HCT116 (cell line): ENCODE data around the gene TAC1. TPM values are rescaled to one million over a fixed set of nuclear protein-coding genes. Genes with fewer than 3 reads are reported as not detected.

Experiments
- ATAC-seq: fragments of 200-7000 bp; cut with Tn5 transposase; 2 replicates; pipeline ENCODE4 v1.9.1; 2020; ENCODE audit warnings: mild to moderate bottlenecking, moderate library complexity
- BruUV-seq: library from RNA; stranded (reverse); fragments of 400-500 nt; replicated peaks from 2 replicates; lab custom pipeline; 2021; lab: Mats Ljungman, UMichigan
- CTCF ChIA-PET: fragments of 300-600 bp; sonication (Branson Sonifier 250); formaldehyde crosslinking; loops from one replicate; lab custom pipeline; 2021; ENCODE audit warnings: antibody characterized with exemption; lab: Charles Lee
- POLR2A ChIA-PET: fragments of 300-600, 350-600 bp; sonication (Branson Sonifier 250); formaldehyde crosslinking; loops from one replicate; lab custom pipeline; 2021; ENCODE audit warnings: antibody characterized with exemption; lab: Charles Lee
- RAD21 ChIA-PET, 2 experiments: fragments of 300-600 bp; sonication (Branson Sonifier 250); formaldehyde crosslinking; loops; one replicate each; lab custom pipeline; 2023; ENCODE audit warnings: low total read pairs in 2 of 2; ENCODE audit not compliant: uncharacterized antibody in 2 of 2, unreplicated experiment in 2 of 2, low non-redundant PET in 1 of 2; lab: Charles Lee
- DNase-seq: peaks from one replicate; pipeline ENCODE4 v3.0.0-alpha.2; 2010; ENCODE audit warnings: low read depth, low spot score
- H2AFZ ChIP-seq: fragments of 200-600 bp; shearing (Covaris generic), sonication (generic); 2 replicates; pipeline ENCODE4 v1.6.1; 2017; ENCODE audit warnings: low read depth, mixed run types, mixed read lengths, antibody characterized with exemption, low read length; ENCODE audit not compliant: poor library complexity, severe bottlenecking
- H3K27ac ChIP-seq: 2 replicates; pipeline ENCODE4 v1.5.1; 2012; ENCODE audit warnings: low read depth, low read length
- H3K27me3 ChIP-seq: fragments of 200-600 bp; sonication (generic); 2 replicates; pipeline ENCODE4 v1.6.1; 2016; ENCODE audit warnings: mixed run types, low read length, mixed read lengths; ENCODE audit not compliant: insufficient read depth
- H3K36me3 ChIP-seq, 2 experiments: fragments of 200-500 bp in 1 of 2; fragments of 200-600 bp in 1 of 2; sonication (Bioruptor generic) in 1 of 2; sonication (generic) in 1 of 2; 2 replicates each; pipeline versions ENCODE4 v1.5.1 to v1.6.1; 2014 to 2016; ENCODE audit warnings: low read length in 2 of 2, inconsistent platforms in 1 of 2, mixed read lengths in 1 of 2, mixed run types in 1 of 2; ENCODE audit not compliant: insufficient read depth in 2 of 2, control insufficient read depth in 1 of 2
- H3K4me1 ChIP-seq, 2 experiments: fragments of 200-600 bp in 1 of 2; sonication (generic) in 1 of 2; 2 replicates each; pipeline versions ENCODE4 v1.5.1 to v1.6.1; 2012 to 2017; ENCODE audit warnings: low read length in 2 of 2, inconsistent platforms in 1 of 2, mild to moderate bottlenecking in 1 of 2, mixed read lengths in 1 of 2, mixed run types in 1 of 2, moderate library complexity in 1 of 2; ENCODE audit not compliant: insufficient read depth in 2 of 2, control insufficient read depth in 1 of 2
- H3K4me2 ChIP-seq: fragments of 200-600 bp; sonication (generic); 2 replicates; pipeline ENCODE4 v1.6.1; 2017; ENCODE audit warnings: mixed run types, low read length, mixed read lengths
- H3K4me3 ChIP-seq, 2 experiments: fragments of 200-600 bp in 1 of 2; sonication (generic) in 1 of 2; replicated peaks in 1 of 2; 2 replicates each; pipeline ENCODE4 v1.5.1; 2011 to 2016; ENCODE audit warnings: low read length in 2 of 2, control low read depth in 1 of 2, low read depth in 1 of 2, mild to moderate bottlenecking in 1 of 2, mixed read lengths in 1 of 2, mixed run types in 1 of 2
- H3K79me2 ChIP-seq: fragments of 200-600 bp; sonication (generic); 2 replicates; pipeline ENCODE4 v1.6.1; 2017; ENCODE audit warnings: mild to moderate bottlenecking, mixed run types, low read length, moderate library complexity, mixed read lengths; ENCODE audit not compliant: insufficient read depth
- H3K9ac ChIP-seq: fragments of 200-600 bp; sonication (generic); 2 replicates; pipeline ENCODE4 v1.6.1; 2016; ENCODE audit warnings: low read length, mixed read lengths
- H3K9me2 ChIP-seq: fragments of 200-600 bp; sonication (generic), shearing (Covaris generic); 2 replicates; pipeline ENCODE4 v1.6.1; 2017; ENCODE audit warnings: mixed run types, mild to moderate bottlenecking, moderate library complexity; ENCODE audit not compliant: insufficient read depth
- H3K9me3 ChIP-seq, 2 experiments: fragments of 200-500 bp in 1 of 2; fragments of 200-600 bp in 1 of 2; sonication (Bioruptor generic) in 1 of 2; sonication (generic) in 1 of 2; 2 replicates each; pipeline ENCODE4 v1.6.1; 2014 to 2017; ENCODE audit warnings: low read length in 2 of 2, mixed read lengths in 2 of 2, inconsistent platforms in 1 of 2, low read depth in 1 of 2, mild to moderate bottlenecking in 1 of 2, mixed run types in 1 of 2, moderate library complexity in 1 of 2; ENCODE audit not compliant: control insufficient read depth in 1 of 2, insufficient read depth in 1 of 2
- H4K20me1 ChIP-seq: fragments of 200-600 bp; sonication (generic), shearing (Covaris generic); 2 replicates; pipeline ENCODE4 v1.6.1; 2017; ENCODE audit warnings: mixed run types, mild to moderate bottlenecking, moderate library complexity; ENCODE audit not compliant: insufficient read depth
- CEBPB ChIP-seq: IDR thresholded peaks from 2 replicates; pipeline ENCODE4 v1.6.1; 2012; ENCODE audit warnings: low read depth
- ELF1 ChIP-seq: IDR thresholded peaks from 2 replicates; pipeline ENCODE4 v1.6.1; 2012; ENCODE audit warnings: low read depth, borderline replicate concordance
- EZH2 ChIP-seq: fragments of 200-600 bp; sonication (generic); IDR thresholded peaks from 2 replicates; pipeline ENCODE4 v1.6.1; 2017; ENCODE audit warnings: antibody characterized with exemption, mixed run types
- EZH2phosphoT487 ChIP-seq: fragments of 200-600 bp; IDR thresholded peaks from 2 replicates; pipeline ENCODE4 v1.6.1; 2018; ENCODE audit warnings: antibody characterized with exemption, borderline replicate concordance
- FOSL1 ChIP-seq: IDR thresholded peaks from 2 replicates; pipeline ENCODE4 v1.6.1; 2012; ENCODE audit warnings: low read depth
- JUND ChIP-seq: IDR thresholded peaks from 2 replicates; pipeline ENCODE4 v1.6.1; 2012
- POLR2A ChIP-seq: IDR thresholded peaks from 2 replicates; pipeline ENCODE4 v1.7.0; 2011; ENCODE audit warnings: borderline replicate concordance; ENCODE audit not compliant: insufficient read depth, insufficient read length; ENCODE audit errors: extremely low read depth
- POLR2AphosphoS5 ChIP-seq: IDR thresholded peaks from 2 replicates; pipeline ENCODE4 v1.6.1; 2011; ENCODE audit warnings: mild to moderate bottlenecking, low read depth, low read length, moderate library complexity
- SIN3A ChIP-seq: IDR thresholded peaks from 2 replicates; pipeline ENCODE4 v1.6.1; 2012; ENCODE audit warnings: low read depth
- SP1 ChIP-seq: IDR thresholded peaks from 2 replicates; pipeline ENCODE4 v1.6.1; 2012; ENCODE audit warnings: low read depth
- SRF ChIP-seq: IDR thresholded peaks from 2 replicates; pipeline ENCODE4 v1.6.1; 2012; ENCODE audit warnings: low read depth
- TCF7L2 ChIP-seq: IDR thresholded peaks from 2 replicates; pipeline ENCODE4 v1.7.0; 2011; ENCODE audit warnings: borderline replicate concordance, inconsistent platforms; ENCODE audit not compliant: insufficient read depth, insufficient read length; ENCODE audit errors: extremely low read depth
- YY1 ChIP-seq: IDR thresholded peaks from 2 replicates; pipeline ENCODE4 v1.6.1; 2011; ENCODE audit warnings: low read length, low read depth, moderate library complexity, mild to moderate bottlenecking; ENCODE audit not compliant: insufficient replicate concordance; ENCODE audit errors: extremely low read depth
- ZFX ChIP-seq: fragments of 450-650 bp; IDR thresholded peaks from 2 replicates; pipeline ENCODE4 v1.6.1; 2017
- ZNF274 ChIP-seq: fragments of 200-500 bp; sonication (Bioruptor generic); IDR thresholded peaks from 2 replicates; pipeline ENCODE4 v1.6.1; 2014; ENCODE audit warnings: mild to moderate bottlenecking, low read depth, low read length, inconsistent platforms
- intact Hi-C: fragments of 100-400 bp; cut with micrococcal nuclease; formaldehyde crosslinking; loops from 2 replicates; pipeline ENCODE4 v1.10.0; 2022
- total RNA-seq: library from RNA; stranded (reverse); gene quantifications from one replicate; pipeline ENCODE4 v1.2.1, GENCODE V29; 2021; ENCODE audit not compliant: unreplicated experiment
- TF ChIP-seq, protein P1 (sequence below): IDR thresholded peaks from 2 replicates; pipeline ENCODE4 v1.6.1; 2012
- TF ChIP-seq, protein P2 (sequence below): IDR thresholded peaks from 2 replicates; pipeline ENCODE4 v1.6.1; 2012; ENCODE audit warnings: low read depth
- TF ChIP-seq, protein P3 (sequence below), 3 experiments: fragments of 200-600 bp in 1 of 3; sonication (generic) in 1 of 3; IDR thresholded peaks in 2 of 3; conservative IDR thresholded peaks in 1 of 3; 2 replicates each; pipeline ENCODE4 v1.5.1; 2012 to 2017; ENCODE audit warnings: low read depth in 2 of 3, low read length in 2 of 3, antibody characterized with exemption in 1 of 3, borderline replicate concordance in 1 of 3, control low read depth in 1 of 3, mild to moderate bottlenecking in 1 of 3, mixed read lengths in 1 of 3, mixed run types in 1 of 3, moderate library complexity in 1 of 3; ENCODE audit not compliant: insufficient read depth in 1 of 3

Gene TAC1
- total RNA-seq, 1 experiment from 2014 or later, result not detected

DNA sequence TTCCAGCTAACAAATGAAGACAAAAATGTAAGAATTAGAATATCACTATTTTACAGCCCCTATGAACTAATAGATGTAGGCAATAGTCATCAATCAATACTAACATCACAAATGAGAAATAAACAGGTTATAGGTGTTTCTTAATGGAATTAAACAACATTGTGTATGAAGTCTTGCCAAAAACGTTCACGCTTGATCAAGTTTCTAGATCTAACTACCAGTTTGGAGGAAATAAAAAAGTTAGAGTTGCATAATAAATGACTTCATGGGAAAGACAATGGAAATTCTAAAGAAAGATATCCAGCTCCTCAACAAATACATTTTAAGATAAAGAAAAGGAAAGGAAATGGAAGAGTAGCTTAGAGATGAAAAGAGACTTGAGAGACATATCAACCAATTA is 19.7 kb downstream of the TAC1 start:
- no peaks in the 10 kb centered on the region for H3K4me1 ChIP-seq
- ATAC-seq, result no peak
- intact Hi-C loops, result no loop called here

DNA sequence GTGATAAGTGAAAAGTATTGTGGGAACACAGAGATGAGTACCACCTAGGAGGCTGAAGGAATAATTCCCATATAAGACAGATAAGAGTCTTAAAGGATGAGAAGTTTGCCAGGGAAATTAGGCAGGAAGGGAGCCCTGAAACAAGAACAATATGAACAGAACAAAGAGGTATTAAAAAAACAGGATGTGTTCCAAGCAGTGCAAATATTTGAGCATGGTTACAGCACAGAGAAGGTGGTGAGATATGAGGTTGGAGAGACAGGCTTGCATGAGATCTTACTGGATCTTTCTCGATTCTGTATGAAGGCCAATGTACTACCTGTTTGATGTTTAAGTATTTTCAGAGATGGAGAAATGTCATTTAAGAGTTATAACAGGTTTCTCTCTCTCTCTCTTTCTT is 20.3 kb downstream of the TAC1 start:
- no peaks in the 10 kb centered on the region for H3K36me3 ChIP-seq
- H3K9me2 ChIP-seq, result no peaks in the 10 kb centered on the region
- ChIA-PET POLR2A (no interaction called here), RAD21 (no interaction called here), CTCF (no interaction called here)
- H3K79me2 ChIP-seq, result no peaks in the 10 kb centered on the region
- no peak overlapping the region for H3K4me3 ChIP-seq
- ATAC-seq (no peak), DNase-seq (no peak)
- H2AFZ ChIP-seq, result no peak overlapping the region
- no peaks in the 10 kb centered on the region for H4K20me1 ChIP-seq
- H3K4me1 ChIP-seq, result no peaks in the 10 kb centered on the region
- H3K9ac ChIP-seq, result no peak overlapping the region
- no peaks in the 10 kb centered on the region; the same call in 1 of the 2 replicates for H3K27me3 ChIP-seq
- intact Hi-C loops, result no loop called here
- H3K27ac ChIP-seq, result no peak overlapping the region
- BruUV-seq, result no TSS peak
- no peaks in the 10 kb centered on the region for H3K9me3 ChIP-seq
- H3K4me2 ChIP-seq, result no peak overlapping the region
- TF ChIP-seq SIN3A (no peak), CEBPB (no peak), JUND (no peak), POLR2A (no peak), SP1 (no peak), ELF1 (no peak), EZH2phosphoT487 (no peak), FOSL1 (no peak)
- TF ChIP-seq, protein P1, sequence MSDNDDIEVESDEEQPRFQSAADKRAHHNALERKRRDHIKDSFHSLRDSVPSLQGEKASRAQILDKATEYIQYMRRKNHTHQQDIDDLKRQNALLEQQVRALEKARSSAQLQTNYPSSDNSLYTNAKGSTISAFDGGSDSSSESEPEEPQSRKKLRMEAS, result no peak
- TF ChIP-seq, protein P2, sequence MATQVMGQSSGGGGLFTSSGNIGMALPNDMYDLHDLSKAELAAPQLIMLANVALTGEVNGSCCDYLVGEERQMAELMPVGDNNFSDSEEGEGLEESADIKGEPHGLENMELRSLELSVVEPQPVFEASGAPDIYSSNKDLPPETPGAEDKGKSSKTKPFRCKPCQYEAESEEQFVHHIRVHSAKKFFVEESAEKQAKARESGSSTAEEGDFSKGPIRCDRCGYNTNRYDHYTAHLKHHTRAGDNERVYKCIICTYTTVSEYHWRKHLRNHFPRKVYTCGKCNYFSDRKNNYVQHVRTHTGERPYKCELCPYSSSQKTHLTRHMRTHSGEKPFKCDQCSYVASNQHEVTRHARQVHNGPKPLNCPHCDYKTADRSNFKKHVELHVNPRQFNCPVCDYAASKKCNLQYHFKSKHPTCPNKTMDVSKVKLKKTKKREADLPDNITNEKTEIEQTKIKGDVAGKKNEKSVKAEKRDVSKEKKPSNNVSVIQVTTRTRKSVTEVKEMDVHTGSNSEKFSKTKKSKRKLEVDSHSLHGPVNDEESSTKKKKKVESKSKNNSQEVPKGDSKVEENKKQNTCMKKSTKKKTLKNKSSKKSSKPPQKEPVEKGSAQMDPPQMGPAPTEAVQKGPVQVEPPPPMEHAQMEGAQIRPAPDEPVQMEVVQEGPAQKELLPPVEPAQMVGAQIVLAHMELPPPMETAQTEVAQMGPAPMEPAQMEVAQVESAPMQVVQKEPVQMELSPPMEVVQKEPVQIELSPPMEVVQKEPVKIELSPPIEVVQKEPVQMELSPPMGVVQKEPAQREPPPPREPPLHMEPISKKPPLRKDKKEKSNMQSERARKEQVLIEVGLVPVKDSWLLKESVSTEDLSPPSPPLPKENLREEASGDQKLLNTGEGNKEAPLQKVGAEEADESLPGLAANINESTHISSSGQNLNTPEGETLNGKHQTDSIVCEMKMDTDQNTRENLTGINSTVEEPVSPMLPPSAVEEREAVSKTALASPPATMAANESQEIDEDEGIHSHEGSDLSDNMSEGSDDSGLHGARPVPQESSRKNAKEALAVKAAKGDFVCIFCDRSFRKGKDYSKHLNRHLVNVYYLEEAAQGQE, result no peak

More for the DNA sequence above, 19.7 kb downstream of the TAC1 start:
- Histone ChIP-seq H3K9me2 (no peaks in the 10 kb centered on the region), H3K27ac (no peak overlapping the region), H3K4me3 (no peak overlapping the region), H2AFZ (no peak overlapping the region), H3K36me3 (no peaks in the 10 kb centered on the region), H4K20me1 (no peaks in the 10 kb centered on the region), H3K9ac (no peak overlapping the region), H3K4me2 (no peak overlapping the region), H3K9me3 (no peaks in the 10 kb centered on the region), H3K79me2 (no peaks in the 10 kb centered on the region), H3K27me3 (no peaks in the 10 kb centered on the region; the same call in 1 of the 2 replicates)
- no peak for DNase-seq
- CTCF ChIA-PET, result no interaction called here
- RAD21 ChIA-PET, result no interaction called here
- POLR2A ChIA-PET, result no interaction called here
- no TSS peak for BruUV-seq
- no peak for TF ChIP-seq ZFX
- no peak for TF ChIP-seq YY1
- TF ChIP-seq CEBPB, result no peak
- no peak for TF ChIP-seq JUND
- no peak for TF ChIP-seq SRF
- no peak for TF ChIP-seq EZH2
- TF ChIP-seq POLR2A, result no peak
- no peak for TF ChIP-seq POLR2AphosphoS5
- no peak for TF ChIP-seq TCF7L2
- TF ChIP-seq, protein P3, sequence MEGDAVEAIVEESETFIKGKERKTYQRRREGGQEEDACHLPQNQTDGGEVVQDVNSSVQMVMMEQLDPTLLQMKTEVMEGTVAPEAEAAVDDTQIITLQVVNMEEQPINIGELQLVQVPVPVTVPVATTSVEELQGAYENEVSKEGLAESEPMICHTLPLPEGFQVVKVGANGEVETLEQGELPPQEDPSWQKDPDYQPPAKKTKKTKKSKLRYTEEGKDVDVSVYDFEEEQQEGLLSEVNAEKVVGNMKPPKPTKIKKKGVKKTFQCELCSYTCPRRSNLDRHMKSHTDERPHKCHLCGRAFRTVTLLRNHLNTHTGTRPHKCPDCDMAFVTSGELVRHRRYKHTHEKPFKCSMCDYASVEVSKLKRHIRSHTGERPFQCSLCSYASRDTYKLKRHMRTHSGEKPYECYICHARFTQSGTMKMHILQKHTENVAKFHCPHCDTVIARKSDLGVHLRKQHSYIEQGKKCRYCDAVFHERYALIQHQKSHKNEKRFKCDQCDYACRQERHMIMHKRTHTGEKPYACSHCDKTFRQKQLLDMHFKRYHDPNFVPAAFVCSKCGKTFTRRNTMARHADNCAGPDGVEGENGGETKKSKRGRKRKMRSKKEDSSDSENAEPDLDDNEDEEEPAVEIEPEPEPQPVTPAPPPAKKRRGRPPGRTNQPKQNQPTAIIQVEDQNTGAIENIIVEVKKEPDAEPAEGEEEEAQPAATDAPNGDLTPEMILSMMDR (IDR thresholded peaks at IDR 0.05 in 2 of 3, conservative IDR thresholded peaks at IDR 0.05 in 1 of 3; ENCODE audit: borderline replicate concordance in 1 of 3, insufficient read depth in 1 of 3, low read depth in 2 of 3, low read length in 2 of 3), result no peak
- TF ChIP-seq EZH2phosphoT487, result no peak
- no peak for TF ChIP-seq ZNF274
